Choroid plexus epithelial cell (primary cell): ENCODE data around the gene ALPK1.

Experiments
- DNase-seq: peaks from one replicate; pipeline ENCODE4 v3.0.0-alpha.2; 2010; ENCODE audit warnings: low read depth
- H3K4me3 ChIP-seq: 2 replicates; pipeline ENCODE4 v1.5.1; 2011; ENCODE audit warnings: low read depth, mild to moderate bottlenecking, control low read depth, low read length, moderate library complexity
- CTCF ChIP-seq: conservative IDR thresholded peaks from 2 replicates; pipeline ENCODE4 v1.5.1; 2011; ENCODE audit warnings: low read depth, mild to moderate bottlenecking, control low read depth, inconsistent platforms, low read length, moderate library complexity

The ALPK1 gene

GRCh38 chr4:112448306-112449132 lies 151.3 kb downstream of the ALPK1 start:
- no peak for DNase-seq
- no peak for TF ChIP-seq CTCF
- no peak overlapping the region for H3K4me3 ChIP-seq

- TF ChIP-seq CTCF = no peak
- H3K4me3 ChIP-seq = no peak overlapping the region
- DNase-seq = no peak
These were observed 152.5 kb downstream of the ALPK1 start for GRCh38 chr4:112449708-112450107.

GRCh38 chr4:112451104-112451503 lies 153.9 kb downstream of the ALPK1 start:
- DNase-seq = no peak
- no peak overlapping the region for H3K4me3 ChIP-seq
- no peak for TF ChIP-seq CTCF

GRCh38 chr4:112451831-112452230 lies 154.7 kb downstream of the ALPK1 start:
- H3K4me3 ChIP-seq = no peak overlapping the region
- TF ChIP-seq CTCF = no peak
- DNase-seq = no peak

- H3K4me3 ChIP-seq = no peak overlapping the region
- TF ChIP-seq CTCF = no peak
- DNase-seq = no peak
These were observed 156.2 kb downstream of the ALPK1 start for GRCh38 chr4:112453321-112453720.

GRCh38 chr4:112472318-112472717 lies 175.1 kb downstream of the ALPK1 start:
- DNase-seq = no peak
- TF ChIP-seq CTCF = no peak
- H3K4me3 ChIP-seq = no peak overlapping the region

- no peak for DNase-seq
- no peak overlapping the region for H3K4me3 ChIP-seq
- TF ChIP-seq CTCF = no peak
These were observed 176.8 kb downstream of the ALPK1 start for GRCh38 chr4:112473985-112474384.
